Left renal cortex interstitium (tissue), 4 donors: ENCODE data around the gene OR2F2. TPM values are rescaled to one million over a fixed set of nuclear protein-coding genes. Genes with fewer than 3 reads are reported as not detected.

Source experiments
- DNase-seq, 4 donors: peaks; one replicate each; pipeline ENCODE4 v3.0.0-alpha.2; 2013; ENCODE audit warnings: low read depth in 4 of 4, low spot score in 2 of 4, missing footprints in 1 of 4
- polyA plus RNA-seq, 4 donors: library from polyadenylated mRNA; unstranded; fragments of 120-200 nt; gene quantifications; one replicate each; pipeline ENCODE4 v1.2.1, GENCODE V29; 2013; ENCODE audit not compliant: insufficient read length in 4 of 4

Gene OR2F2
- polyA plus RNA-seq, result not detected

- no peak for DNase-seq
Observed at GRCh38 chr7:143934526-143935325, at the start of gene OR2F2. OR2F2 (plus strand) TSS chr7:143935233; CDS start chr7:143935233, 0 bp downstream.

- no peak for DNase-seq
Observed at GRCh38 chr7:143885951-143886350, 49.1 kb upstream of the OR2F2 start.

- no peak for DNase-seq
Observed at GRCh38 chr7:143886826-143887477, 48.1 kb upstream of the OR2F2 start.

- no peak for DNase-seq
Observed at GRCh38 chr7:143889068-143889467, 46.0 kb upstream of the OR2F2 start.

GRCh38 chr7:143890558-143890957 lies 44.5 kb upstream of the OR2F2 start:
- no peak for DNase-seq

GRCh38 chr7:143891457-143891856 lies 43.6 kb upstream of the OR2F2 start:
- DNase-seq, result no peak

GRCh38 chr7:143892527-143893300 lies 42.3 kb upstream of the OR2F2 start:
- DNase-seq, result no peak

- DNase-seq, result no peak
Observed at GRCh38 chr7:143896667-143897066, 38.4 kb upstream of the OR2F2 start.

- DNase-seq, result no peak
Observed at GRCh38 chr7:143898810-143899209, 36.2 kb upstream of the OR2F2 start.

- no peak for DNase-seq
Observed at GRCh38 chr7:143900230-143900766, 34.7 kb upstream of the OR2F2 start.

- no peak for DNase-seq
Observed at GRCh38 chr7:143901332-143901667, 33.7 kb upstream of the OR2F2 start.

- DNase-seq, result peak; percentile 92 to 94 (median 94)
Observed at GRCh38 chr7:143901668-143902331, 33.2 kb upstream of the OR2F2 start, which contains the start of gene TCAF1. TCAF1 (minus strand) TSS chr7:143902176; CDS start chr7:143876608, 25,568 bp downstream.

- no peak for DNase-seq
Observed at GRCh38 chr7:143902332-143902899, 32.6 kb upstream of the OR2F2 start.

- DNase-seq, result no peak
Observed at GRCh38 chr7:143905509-143905908, 29.5 kb upstream of the OR2F2 start.

GRCh38 chr7:143906151-143906550 lies 28.9 kb upstream of the OR2F2 start:
- DNase-seq, result no peak

GRCh38 chr7:143906895-143907294 lies 28.1 kb upstream of the OR2F2 start:
- no peak for DNase-seq

GRCh38 chr7:143908120-143908519 lies 26.9 kb upstream of the OR2F2 start:
- no peak for DNase-seq

GRCh38 chr7:143909863-143910262 lies 25.2 kb upstream of the OR2F2 start:
- no peak for DNase-seq

- no peak for DNase-seq
Observed at GRCh38 chr7:143910473-143911248, 24.4 kb upstream of the OR2F2 start.
